GM19238 (cell line): ENCODE data around the gene PIKFYVE.

ENCODE experiments used
- DNase-seq: peaks from one replicate; pipeline ENCODE4 v3.0.0; 2011; ENCODE audit warnings: low spot score; ENCODE audit not compliant: insufficient read length

The PIKFYVE gene

DNA sequence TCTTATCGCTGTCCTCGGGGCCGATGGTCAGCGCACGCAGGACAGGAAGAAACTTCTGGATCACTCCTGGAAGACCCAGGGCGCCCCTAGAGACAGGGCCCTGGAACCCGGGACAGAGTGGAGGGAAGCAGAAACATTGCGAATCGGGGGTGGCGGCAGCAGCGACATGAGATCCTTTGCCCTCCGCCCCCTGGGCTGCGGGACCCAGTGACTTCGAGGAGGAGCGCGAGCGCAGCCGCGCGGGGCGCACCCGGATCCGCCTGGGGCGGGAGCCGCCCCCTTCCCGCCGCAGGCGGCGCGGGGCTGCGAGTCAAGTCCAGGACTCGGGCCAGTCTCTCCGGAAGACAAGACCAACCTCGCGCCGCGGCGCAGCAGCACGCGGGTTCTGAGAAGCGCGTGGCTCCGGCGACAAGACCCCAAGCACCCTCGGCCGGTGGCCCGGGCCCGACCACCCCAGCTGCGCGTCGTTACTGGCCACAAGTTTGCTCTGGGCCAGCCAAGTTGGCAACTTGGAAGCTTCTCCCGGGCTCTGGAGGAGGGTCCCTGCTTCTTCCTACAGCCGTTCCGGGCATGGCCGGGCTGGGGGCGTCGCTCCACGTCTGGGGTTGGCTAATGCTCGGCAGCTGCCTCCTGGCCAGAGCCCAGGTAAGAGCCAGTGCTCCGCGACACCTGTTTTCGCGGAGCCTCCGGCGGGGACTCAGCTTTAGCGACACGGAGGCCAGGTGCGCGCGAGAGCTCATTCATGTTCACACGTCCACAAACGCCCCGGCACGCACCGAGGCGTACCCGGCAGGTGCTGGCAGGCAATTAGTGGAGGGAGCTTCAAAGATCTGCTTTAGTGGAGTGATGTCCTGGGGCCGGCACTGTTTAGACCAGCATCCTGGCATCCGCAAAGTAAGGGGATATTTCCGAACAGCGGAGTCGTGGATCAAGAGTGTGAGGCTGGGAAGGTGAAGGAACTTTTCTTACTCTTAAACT is 140.7 kb downstream of the PIKFYVE start, which contains the start of gene PTH2R:
Gene PTH2R (plus strand): TSS at position 319 of the 978 bp plus-strand sequence. CDS start 252 bp downstream, at position 571.
- no peak for DNase-seq

DNA sequence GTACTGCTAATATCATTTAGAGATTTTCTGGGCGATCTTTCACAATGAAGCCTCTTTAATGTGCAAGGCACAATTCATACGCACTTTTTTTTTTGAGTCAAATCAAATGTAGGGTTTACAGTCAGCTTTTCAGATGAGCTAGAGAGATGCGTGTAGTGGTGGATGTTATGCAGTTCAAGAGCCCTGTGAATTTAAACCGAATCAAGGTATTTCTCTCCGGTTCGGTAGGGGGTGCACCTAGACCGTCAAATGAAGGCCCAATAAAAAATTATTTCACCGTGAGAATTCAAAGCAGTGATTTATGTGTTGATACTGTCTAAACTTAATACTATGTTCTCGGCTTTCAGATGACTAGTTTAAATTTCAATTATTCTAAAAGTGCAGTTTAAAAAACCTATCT is 141.6 kb downstream of the PIKFYVE start:
- DNase-seq: no peak
